ENCODE data around the gene FAM118B.

DNA sequence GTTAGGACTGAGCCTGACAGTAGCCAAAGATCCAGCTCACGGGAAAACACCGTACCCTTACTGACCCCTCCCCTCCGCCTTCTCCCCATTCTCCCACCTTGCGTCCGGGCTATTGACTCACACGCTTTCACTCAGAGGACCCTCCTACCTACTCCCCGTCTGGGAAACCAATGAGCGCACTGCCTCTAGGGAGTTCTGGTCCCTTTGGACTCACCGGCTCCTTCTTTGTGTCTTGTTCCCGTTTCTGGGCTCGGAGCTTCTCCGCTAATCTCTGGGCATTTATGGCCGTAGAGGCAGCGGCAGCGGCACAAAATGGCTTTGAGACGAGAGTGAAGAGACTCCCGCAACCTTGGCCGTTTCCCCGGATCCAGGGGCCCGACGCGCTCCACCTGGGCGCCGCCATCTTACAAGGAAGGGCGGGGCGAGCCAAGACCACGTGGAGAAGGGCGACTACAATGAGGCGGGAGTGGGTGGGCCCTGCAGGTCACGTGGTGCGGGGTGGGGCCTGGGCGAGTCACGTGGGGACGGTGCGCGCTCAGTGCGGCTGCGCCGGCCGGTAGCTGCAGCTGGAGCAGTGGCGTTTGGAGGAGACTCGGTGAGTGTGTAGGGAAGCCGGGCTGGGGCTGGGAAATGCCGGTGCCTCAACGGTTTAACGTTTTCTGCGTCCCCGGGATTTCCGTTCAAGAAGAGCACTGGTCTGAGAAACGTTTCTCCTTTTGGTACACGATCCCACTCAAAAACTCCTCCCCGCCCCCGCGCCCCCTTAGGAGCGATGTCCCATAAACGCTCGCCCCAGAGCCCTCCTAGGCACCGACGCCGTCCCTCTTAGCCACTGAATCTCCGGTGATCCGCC, at the start of gene FAM118B, which contains the start of gene RPUSD4:
- TF ChIP-seq, protein P1, sequence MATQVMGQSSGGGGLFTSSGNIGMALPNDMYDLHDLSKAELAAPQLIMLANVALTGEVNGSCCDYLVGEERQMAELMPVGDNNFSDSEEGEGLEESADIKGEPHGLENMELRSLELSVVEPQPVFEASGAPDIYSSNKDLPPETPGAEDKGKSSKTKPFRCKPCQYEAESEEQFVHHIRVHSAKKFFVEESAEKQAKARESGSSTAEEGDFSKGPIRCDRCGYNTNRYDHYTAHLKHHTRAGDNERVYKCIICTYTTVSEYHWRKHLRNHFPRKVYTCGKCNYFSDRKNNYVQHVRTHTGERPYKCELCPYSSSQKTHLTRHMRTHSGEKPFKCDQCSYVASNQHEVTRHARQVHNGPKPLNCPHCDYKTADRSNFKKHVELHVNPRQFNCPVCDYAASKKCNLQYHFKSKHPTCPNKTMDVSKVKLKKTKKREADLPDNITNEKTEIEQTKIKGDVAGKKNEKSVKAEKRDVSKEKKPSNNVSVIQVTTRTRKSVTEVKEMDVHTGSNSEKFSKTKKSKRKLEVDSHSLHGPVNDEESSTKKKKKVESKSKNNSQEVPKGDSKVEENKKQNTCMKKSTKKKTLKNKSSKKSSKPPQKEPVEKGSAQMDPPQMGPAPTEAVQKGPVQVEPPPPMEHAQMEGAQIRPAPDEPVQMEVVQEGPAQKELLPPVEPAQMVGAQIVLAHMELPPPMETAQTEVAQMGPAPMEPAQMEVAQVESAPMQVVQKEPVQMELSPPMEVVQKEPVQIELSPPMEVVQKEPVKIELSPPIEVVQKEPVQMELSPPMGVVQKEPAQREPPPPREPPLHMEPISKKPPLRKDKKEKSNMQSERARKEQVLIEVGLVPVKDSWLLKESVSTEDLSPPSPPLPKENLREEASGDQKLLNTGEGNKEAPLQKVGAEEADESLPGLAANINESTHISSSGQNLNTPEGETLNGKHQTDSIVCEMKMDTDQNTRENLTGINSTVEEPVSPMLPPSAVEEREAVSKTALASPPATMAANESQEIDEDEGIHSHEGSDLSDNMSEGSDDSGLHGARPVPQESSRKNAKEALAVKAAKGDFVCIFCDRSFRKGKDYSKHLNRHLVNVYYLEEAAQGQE (IDR thresholded peaks at IDR 0.05; ENCODE audit: low read depth, low read length): no peak
- TF ChIP-seq NFIC (IDR thresholded peaks at IDR 0.05; ENCODE audit: borderline replicate concordance): no peak
- TF ChIP-seq, protein P2, sequence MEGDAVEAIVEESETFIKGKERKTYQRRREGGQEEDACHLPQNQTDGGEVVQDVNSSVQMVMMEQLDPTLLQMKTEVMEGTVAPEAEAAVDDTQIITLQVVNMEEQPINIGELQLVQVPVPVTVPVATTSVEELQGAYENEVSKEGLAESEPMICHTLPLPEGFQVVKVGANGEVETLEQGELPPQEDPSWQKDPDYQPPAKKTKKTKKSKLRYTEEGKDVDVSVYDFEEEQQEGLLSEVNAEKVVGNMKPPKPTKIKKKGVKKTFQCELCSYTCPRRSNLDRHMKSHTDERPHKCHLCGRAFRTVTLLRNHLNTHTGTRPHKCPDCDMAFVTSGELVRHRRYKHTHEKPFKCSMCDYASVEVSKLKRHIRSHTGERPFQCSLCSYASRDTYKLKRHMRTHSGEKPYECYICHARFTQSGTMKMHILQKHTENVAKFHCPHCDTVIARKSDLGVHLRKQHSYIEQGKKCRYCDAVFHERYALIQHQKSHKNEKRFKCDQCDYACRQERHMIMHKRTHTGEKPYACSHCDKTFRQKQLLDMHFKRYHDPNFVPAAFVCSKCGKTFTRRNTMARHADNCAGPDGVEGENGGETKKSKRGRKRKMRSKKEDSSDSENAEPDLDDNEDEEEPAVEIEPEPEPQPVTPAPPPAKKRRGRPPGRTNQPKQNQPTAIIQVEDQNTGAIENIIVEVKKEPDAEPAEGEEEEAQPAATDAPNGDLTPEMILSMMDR (IDR thresholded peaks at IDR 0.05): no peak
- no peak for TF ChIP-seq EZH2phosphoT487 (IDR thresholded peaks at IDR 0.05; ENCODE audit: borderline replicate concordance, low read depth)
- TF ChIP-seq, protein P3, sequence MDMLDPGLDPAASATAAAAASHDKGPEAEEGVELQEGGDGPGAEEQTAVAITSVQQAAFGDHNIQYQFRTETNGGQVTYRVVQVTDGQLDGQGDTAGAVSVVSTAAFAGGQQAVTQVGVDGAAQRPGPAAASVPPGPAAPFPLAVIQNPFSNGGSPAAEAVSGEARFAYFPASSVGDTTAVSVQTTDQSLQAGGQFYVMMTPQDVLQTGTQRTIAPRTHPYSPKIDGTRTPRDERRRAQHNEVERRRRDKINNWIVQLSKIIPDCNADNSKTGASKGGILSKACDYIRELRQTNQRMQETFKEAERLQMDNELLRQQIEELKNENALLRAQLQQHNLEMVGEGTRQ (IDR thresholded peaks at IDR 0.05; ENCODE audit: borderline replicate concordance, low read depth, low read length): peak; percentile 100
- peak; percentile 97 for TF ChIP-seq TAF1 (IDR thresholded peaks at IDR 0.05; ENCODE audit: borderline replicate concordance, low read depth, low read length)
- peak; percentile 96 for TF ChIP-seq POLR2AphosphoS5 (IDR thresholded peaks at IDR 0.05; ENCODE audit: low read depth, low read length)
- TF ChIP-seq YY1 (IDR thresholded peaks at IDR 0.05; ENCODE audit: low read depth): peak; percentile 99
- TF ChIP-seq RFX5 (IDR thresholded peaks at IDR 0.05; ENCODE audit: low read length): no peak
- TF ChIP-seq JUND (IDR thresholded peaks at IDR 0.05): no peak
